Upper lobe of left lung (tissue), 4 donors: ENCODE data around the gene CCDC127.

Experiments
- CTCF ChIP-seq, 6 experiments: fragments of 450-650 bp in 4 of 6; fragments of 200-600 bp in 2 of 6; sonication (generic) in 2 of 6; IDR thresholded peaks; one replicate each; pipeline ENCODE4 v1.5.1; 2016 to 2019; ENCODE audit warnings: antibody characterized with exemption in 6 of 6
- POLR2AphosphoS5 ChIP-seq, 2 donors: sonication (generic); formaldehyde crosslinking; IDR thresholded peaks; one replicate each; pipeline ENCODE4 v1.5.1; 2017; ENCODE audit warnings: antibody characterized with exemption in 2 of 2

GRCh38 chr5:158807-159447 is 59.0 kb downstream of the CCDC127 start:
- TF ChIP-seq CTCF (IDR thresholded peaks at IDR 0.05) (no peak), POLR2AphosphoS5 (IDR thresholded peaks at IDR 0.05) (no peak)
